Peyer's patch (tissue), 4 donors: ENCODE data around the gene CPAMD8. TPM values are rescaled to one million over a fixed set of nuclear protein-coding genes. Genes with fewer than 3 reads are reported as not detected.
A peak's percentile ranks its signal among the peaks of the same experiment; 100 is the strongest.

ENCODE experiments used
- DNase-seq, 3 donors: peaks; one replicate each; pipeline ENCODE4 v3.0.0-alpha.2; 2017 to 2019
- H3K27ac ChIP-seq, 4 donors: fragments of 200-600 bp; sonication (generic); one replicate each; pipeline ENCODE4 v1.5.1; 2016 to 2019
- H3K27me3 ChIP-seq, 2 donors: fragments of 200-600 bp; sonication (generic); one replicate each; pipeline ENCODE4 v1.5.1; 2019
- H3K36me3 ChIP-seq, 3 donors: fragments of 200-600 bp; sonication (generic); one replicate each; pipeline ENCODE4 v1.5.1; 2016 to 2019
- H3K4me1 ChIP-seq, 4 donors: fragments of 200-600 bp; sonication (generic); one replicate each; pipeline ENCODE4 v1.5.1; 2016 to 2019
- H3K4me3 ChIP-seq, 4 donors: fragments of 200-600 bp; sonication (generic); 1 replicate in 3 of 4; 2 replicates in 1 of 4; pipeline ENCODE4 v1.5.1; 2016 to 2019; ENCODE audit warnings: mild to moderate bottlenecking in 1 of 4
- H3K9me3 ChIP-seq, 4 donors: fragments of 200-600 bp; sonication (generic); one replicate each; pipeline ENCODE4 v1.5.1; 2016 to 2019; ENCODE audit warnings: mild to moderate bottlenecking in 1 of 4
- POLR2A ChIP-seq, 2 donors: fragments of 450-650 bp; IDR thresholded peaks; one replicate each; pipeline ENCODE4 v1.5.1; 2017; ENCODE audit warnings: antibody characterized with exemption in 2 of 2, mild to moderate bottlenecking in 2 of 2, moderate library complexity in 2 of 2
- total RNA-seq, 4 donors: library from RNA; depleted of rRNA; stranded (reverse); fragments of >200 nt; gene quantifications; one replicate each; pipeline ENCODE4 v1.1.0, GENCODE V29; 2016
- TF ChIP-seq, protein P1 (sequence below), 6 experiments: fragments of 450-650 bp in 4 of 6; fragments of 200-600 bp in 2 of 6; sonication (generic) in 1 of 6; IDR thresholded peaks; one replicate each; pipeline ENCODE4 v1.5.1; 2017 to 2019; ENCODE audit warnings: antibody characterized with exemption in 6 of 6, mild to moderate bottlenecking in 3 of 6, moderate library complexity in 1 of 6

CPAMD8 gene
- total RNA-seq, 4 donors from 2014 or later: 2.6 to 10.7 (median 5.2) TPM

DNA sequence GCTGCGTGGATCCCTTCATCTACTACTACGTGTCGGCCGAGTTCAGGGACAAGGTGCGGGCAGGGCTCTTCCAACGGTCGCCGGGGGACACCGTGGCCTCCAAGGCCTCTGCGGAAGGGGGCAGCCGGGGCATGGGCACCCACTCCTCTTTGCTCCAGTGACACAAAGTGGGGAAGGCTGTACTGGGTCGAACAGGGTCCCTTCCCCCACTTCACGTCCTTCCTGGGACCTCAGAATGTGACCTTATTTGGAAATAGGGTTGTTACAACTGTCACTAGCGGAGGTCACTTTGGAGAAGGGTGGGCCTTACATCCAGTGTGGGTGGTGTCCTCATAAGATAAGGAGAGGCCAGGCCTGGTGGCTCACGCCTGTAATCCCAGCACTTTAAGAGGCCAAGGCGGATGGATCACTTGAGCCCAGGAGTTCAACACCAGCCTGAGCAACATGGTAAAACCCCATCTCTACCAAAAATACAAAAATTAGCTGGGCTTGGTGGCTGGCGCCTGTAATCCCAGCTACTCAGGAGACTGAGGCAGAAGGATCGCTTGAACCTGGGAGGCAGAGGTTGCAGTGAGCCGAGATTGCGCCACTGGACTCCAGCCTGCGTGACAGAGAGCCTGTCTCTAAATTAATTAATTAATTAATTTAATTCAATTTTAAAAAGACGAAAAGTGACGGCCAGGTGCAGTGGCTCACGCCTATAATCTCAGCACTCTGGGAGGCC is 136.0 kb downstream of the CPAMD8 start:
- no peaks in the 10 kb centered on the region for H3K9me3 ChIP-seq
- no peak for DNase-seq
- H3K4me1 ChIP-seq: peaks cover 0 to 17% (median 10%) of the 10 kb centered on the region in 4 donors
- H3K36me3 ChIP-seq: no peaks in the 10 kb centered on the region
- no peak for TF ChIP-seq POLR2A (IDR thresholded peaks at IDR 0.05)
- TF ChIP-seq, protein P1, sequence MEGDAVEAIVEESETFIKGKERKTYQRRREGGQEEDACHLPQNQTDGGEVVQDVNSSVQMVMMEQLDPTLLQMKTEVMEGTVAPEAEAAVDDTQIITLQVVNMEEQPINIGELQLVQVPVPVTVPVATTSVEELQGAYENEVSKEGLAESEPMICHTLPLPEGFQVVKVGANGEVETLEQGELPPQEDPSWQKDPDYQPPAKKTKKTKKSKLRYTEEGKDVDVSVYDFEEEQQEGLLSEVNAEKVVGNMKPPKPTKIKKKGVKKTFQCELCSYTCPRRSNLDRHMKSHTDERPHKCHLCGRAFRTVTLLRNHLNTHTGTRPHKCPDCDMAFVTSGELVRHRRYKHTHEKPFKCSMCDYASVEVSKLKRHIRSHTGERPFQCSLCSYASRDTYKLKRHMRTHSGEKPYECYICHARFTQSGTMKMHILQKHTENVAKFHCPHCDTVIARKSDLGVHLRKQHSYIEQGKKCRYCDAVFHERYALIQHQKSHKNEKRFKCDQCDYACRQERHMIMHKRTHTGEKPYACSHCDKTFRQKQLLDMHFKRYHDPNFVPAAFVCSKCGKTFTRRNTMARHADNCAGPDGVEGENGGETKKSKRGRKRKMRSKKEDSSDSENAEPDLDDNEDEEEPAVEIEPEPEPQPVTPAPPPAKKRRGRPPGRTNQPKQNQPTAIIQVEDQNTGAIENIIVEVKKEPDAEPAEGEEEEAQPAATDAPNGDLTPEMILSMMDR (IDR thresholded peaks at IDR 0.05): no peak
- H3K27ac ChIP-seq: peak overlapping the region in 2 of 4 donors; percentile 77 to 83
- no peak overlapping the region for H3K4me3 ChIP-seq
- H3K27me3 ChIP-seq: no peaks in the 10 kb centered on the region

- TF ChIP-seq POLR2A (IDR thresholded peaks at IDR 0.05): no peak
- Histone ChIP-seq H3K4me3 (peak overlapping the region in 3 of 4 donors; percentile 10 to 33 (median 32)), H3K36me3 (no peaks in the 10 kb centered on the region), H3K4me1 (peaks cover 0 to 12% (median 10%) of the 10 kb centered on the region in 4 donors), H3K27ac (peak overlapping the region; percentile 15 to 83 (median 67)), H3K9me3 (no peaks in the 10 kb centered on the region), H3K27me3 (no peaks in the 10 kb centered on the region)
- no peak for DNase-seq
Measured at GRCh38 chr19:16889883-16890460, 136.6 kb downstream of the CPAMD8 start.

GRCh38 chr19:16889366-16889882 is 137.2 kb downstream of the CPAMD8 start:
- Histone ChIP-seq H3K36me3 (no peaks in the 10 kb centered on the region), H3K9me3 (no peaks in the 10 kb centered on the region), H3K27me3 (no peaks in the 10 kb centered on the region), H3K4me3 (peak overlapping the region; percentile 10 to 33 (median 26)), H3K27ac (peak overlapping the region; percentile 15 to 83 (median 67)), H3K4me1 (peaks cover 0 to 12% (median 7%) of the 10 kb centered on the region in 4 donors)
- DNase-seq: no peak
- no peak for TF ChIP-seq POLR2A (IDR thresholded peaks at IDR 0.05)
- TF ChIP-seq, protein P1 (IDR thresholded peaks at IDR 0.05): no peak

- H3K27me3 ChIP-seq: no peaks in the 10 kb centered on the region
- peak; percentile 61 to 81 (median 65) for DNase-seq
- peak within 1 kb of the TSS; percentile 10 to 33 (median 26) for H3K4me3 ChIP-seq
- no peaks in the 10 kb centered on the region for H3K36me3 ChIP-seq
- TF ChIP-seq, protein P1 (IDR thresholded peaks at IDR 0.05): no peak
- TF ChIP-seq POLR2A (IDR thresholded peaks at IDR 0.05): no peak
- H3K9me3 ChIP-seq: no peaks in the 10 kb centered on the region
- peaks cover 0 to 12% (median under 1%) of the 10 kb centered on the region in 4 donors for H3K4me1 ChIP-seq
- peak within 1 kb of the TSS; percentile 15 to 83 (median 67) for H3K27ac ChIP-seq
Measured at GRCh38 chr19:16888629-16889365, 137.8 kb downstream of the CPAMD8 start, which contains the start of gene F2RL3. F2RL3 (plus strand) TSS chr19:16888999; CDS start chr19:16889190, 191 bp downstream.

DNA sequence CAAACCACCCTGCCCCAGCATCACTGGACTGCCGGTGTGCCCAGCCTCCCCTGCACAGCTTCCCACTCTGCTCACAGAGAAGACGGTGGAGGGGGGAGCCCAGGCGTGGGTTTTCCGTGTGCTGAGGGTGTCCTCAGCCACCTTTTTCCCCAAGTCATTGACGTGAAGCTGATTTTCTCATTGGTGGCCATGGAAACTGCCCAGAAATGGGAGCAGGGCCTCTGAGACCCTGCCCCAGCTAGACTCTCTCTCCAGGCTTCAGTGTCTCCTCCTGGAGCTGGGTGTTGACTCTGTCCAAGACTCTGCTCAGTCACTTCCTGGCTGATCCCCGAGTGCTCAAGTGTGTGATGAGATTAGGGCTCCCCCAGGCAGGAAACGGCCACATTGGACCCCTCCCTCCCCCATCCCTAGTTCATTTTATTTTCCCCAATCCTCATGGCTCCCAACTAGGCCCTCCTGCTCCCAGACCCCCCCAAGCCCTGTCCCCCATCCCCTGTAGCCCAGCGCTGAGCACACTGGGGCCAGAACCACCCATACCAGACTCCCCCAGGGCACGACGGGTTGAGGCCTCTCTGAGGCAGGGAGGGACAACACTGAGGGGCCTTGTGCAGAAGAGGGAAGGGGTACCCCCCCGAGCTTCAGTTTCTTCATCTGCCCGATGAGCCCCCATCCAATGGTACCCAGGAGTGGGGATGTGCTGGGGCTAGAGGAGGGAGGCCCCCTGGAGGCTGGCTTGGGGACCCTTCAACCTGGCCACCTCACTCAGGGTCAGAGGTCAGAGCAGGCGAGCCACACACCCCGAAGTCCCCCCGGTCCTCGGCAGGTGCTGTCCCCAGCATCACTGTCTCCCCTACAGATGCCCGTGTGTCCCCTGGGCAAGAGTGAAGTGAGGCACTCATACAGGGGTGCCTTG is 139.0 kb downstream of the CPAMD8 start:
- H3K27me3 ChIP-seq: no peaks in the 10 kb centered on the region
- peak overlapping the region; percentile 11 to 83 (median 60) for H3K27ac ChIP-seq
- peaks cover 0 to 8% (median 0%) of the 10 kb centered on the region in 4 donors for H3K4me1 ChIP-seq
- TF ChIP-seq, protein P1 (IDR thresholded peaks at IDR 0.05): no peak
- no peak for TF ChIP-seq POLR2A (IDR thresholded peaks at IDR 0.05)
- H3K36me3 ChIP-seq: no peaks in the 10 kb centered on the region
- peaks cover 0 to 5% (median 1%) of the 10 kb centered on the region in 4 donors for H3K9me3 ChIP-seq
- H3K4me3 ChIP-seq: no peak overlapping the region
- DNase-seq: no peak
